ENCODE data around the gene ABCC4. TPM values are rescaled to one million over a fixed set of nuclear protein-coding genes. Genes with fewer than 3 reads are reported as not detected.

ABCC4 gene
- total RNA-seq, 6 experiments from 2014 or later: 24.7 to 28.4 (median 26.0) TPM

DNA sequence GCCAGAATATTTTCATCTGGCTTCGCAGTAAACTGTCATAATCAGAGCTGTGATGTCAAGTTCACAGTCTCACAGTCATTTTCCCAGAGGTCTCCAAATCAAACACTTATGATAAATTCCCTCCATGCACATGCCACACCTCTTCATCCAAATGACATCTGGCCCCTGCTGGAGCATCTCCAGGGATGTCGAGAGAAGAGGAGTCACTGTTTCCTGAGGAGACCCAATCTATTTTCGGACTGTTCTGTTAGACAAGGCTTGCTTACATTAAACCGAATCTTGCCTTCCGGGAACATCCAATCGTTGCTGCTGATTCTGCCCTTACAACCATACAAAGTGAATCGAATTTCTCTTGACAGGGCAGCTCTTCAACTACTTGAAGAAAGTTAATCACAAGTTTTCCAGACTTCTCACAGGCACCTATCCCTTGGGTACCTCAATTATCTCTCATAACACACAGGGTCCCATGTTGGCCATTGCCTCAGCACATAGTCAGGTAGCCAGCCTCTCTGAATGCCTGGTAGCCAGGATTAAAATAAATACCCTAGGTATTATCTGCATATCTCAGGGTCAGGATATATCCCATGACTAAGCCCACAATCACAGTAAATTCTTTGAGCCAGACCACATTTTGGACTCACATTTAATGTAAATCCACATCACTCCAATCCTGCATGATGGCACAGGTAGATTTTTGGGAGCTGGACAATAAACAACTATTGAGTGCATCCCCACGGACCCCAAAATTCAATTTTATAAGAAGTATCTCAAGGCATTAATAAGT lies 182.5 kb downstream of the ABCC4 start:
- H3K27ac Mint-ChIP-seq: peak overlapping the region; percentile 11; the same call in 1 of the 2 replicates
- H3K36me3 Mint-ChIP-seq (ENCODE audit: low read depth): peaks cover 35% of the 10 kb centered on the region
- peaks cover 74% of the 10 kb centered on the region for H3K4me1 Mint-ChIP-seq (ENCODE audit: low read depth)
- H3K9me3 Mint-ChIP-seq: no peaks in the 10 kb centered on the region
- TF ChIP-seq, protein P1, sequence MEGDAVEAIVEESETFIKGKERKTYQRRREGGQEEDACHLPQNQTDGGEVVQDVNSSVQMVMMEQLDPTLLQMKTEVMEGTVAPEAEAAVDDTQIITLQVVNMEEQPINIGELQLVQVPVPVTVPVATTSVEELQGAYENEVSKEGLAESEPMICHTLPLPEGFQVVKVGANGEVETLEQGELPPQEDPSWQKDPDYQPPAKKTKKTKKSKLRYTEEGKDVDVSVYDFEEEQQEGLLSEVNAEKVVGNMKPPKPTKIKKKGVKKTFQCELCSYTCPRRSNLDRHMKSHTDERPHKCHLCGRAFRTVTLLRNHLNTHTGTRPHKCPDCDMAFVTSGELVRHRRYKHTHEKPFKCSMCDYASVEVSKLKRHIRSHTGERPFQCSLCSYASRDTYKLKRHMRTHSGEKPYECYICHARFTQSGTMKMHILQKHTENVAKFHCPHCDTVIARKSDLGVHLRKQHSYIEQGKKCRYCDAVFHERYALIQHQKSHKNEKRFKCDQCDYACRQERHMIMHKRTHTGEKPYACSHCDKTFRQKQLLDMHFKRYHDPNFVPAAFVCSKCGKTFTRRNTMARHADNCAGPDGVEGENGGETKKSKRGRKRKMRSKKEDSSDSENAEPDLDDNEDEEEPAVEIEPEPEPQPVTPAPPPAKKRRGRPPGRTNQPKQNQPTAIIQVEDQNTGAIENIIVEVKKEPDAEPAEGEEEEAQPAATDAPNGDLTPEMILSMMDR (IDR thresholded peaks at IDR 0.05): no peak
- H3K27me3 Mint-ChIP-seq (ENCODE audit: insufficient read depth): no peaks in the 10 kb centered on the region; the same call in 1 of the 2 replicates
- H3K4me3 Mint-ChIP-seq: 0 out of 2 replicates have a peak overlapping the region, but pooled peaks have one; percentile 8
- DNase-seq: no peak

- H3K27ac Mint-ChIP-seq: no peak overlapping the region
- no peaks in the 10 kb centered on the region; the same call in 1 of the 2 replicates for H3K27me3 Mint-ChIP-seq (ENCODE audit: insufficient read depth)
- H3K4me3 Mint-ChIP-seq: no peak overlapping the region
- TF ChIP-seq, protein P1 (IDR thresholded peaks at IDR 0.05): no peak
- H3K9me3 Mint-ChIP-seq: no peaks in the 10 kb centered on the region
- DNase-seq: no peak
- H3K4me1 Mint-ChIP-seq (ENCODE audit: low read depth): peaks cover 72% of the 10 kb centered on the region
- H3K36me3 Mint-ChIP-seq (ENCODE audit: low read depth): peaks cover 27% of the 10 kb centered on the region
Observed at GRCh38 chr13:95117092-95117491, 184.2 kb downstream of the ABCC4 start.

GRCh38 chr13:95115525-95115924 lies 185.7 kb downstream of the ABCC4 start:
- no peaks in the 10 kb centered on the region for H3K9me3 Mint-ChIP-seq
- no peak overlapping the region for H3K4me3 Mint-ChIP-seq
- DNase-seq: no peak
- no peak overlapping the region for H3K27ac Mint-ChIP-seq
- H3K36me3 Mint-ChIP-seq (ENCODE audit: low read depth): peaks cover 34% of the 10 kb centered on the region
- TF ChIP-seq, protein P1 (IDR thresholded peaks at IDR 0.05): no peak
- H3K27me3 Mint-ChIP-seq (ENCODE audit: insufficient read depth): no peaks in the 10 kb centered on the region; the same call in 1 of the 2 replicates
- H3K4me1 Mint-ChIP-seq (ENCODE audit: low read depth): peaks cover 56% of the 10 kb centered on the region

DNA sequence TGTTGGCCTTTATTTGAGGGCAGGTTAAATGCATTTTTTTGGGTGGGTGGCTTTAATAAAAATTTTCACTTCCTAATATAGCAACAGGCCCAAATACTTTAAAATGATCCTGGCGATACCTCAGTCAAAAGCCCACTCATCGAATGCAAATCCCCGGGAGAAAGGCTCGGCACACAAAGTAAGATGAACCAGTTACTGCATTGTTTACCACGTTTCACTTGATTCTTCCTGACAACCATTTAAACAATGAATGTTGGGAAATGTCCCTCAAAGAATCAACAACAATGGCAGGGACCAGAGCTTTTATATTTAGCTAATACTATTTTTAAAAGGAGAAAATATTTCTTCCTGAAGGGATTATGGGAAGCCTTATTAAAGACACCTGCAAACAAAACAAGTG lies 187.7 kb downstream of the ABCC4 start:
- peaks cover 38% of the 10 kb centered on the region for H3K4me1 Mint-ChIP-seq (ENCODE audit: low read depth)
- no peak overlapping the region for H3K4me3 Mint-ChIP-seq
- TF ChIP-seq, protein P1 (IDR thresholded peaks at IDR 0.05): no peak
- no peak overlapping the region for H3K27ac Mint-ChIP-seq
- 0 out of 2 replicates have a peak, but pooled peaks cover 3% of the 10 kb centered on the region for H3K9me3 Mint-ChIP-seq
- no peak for DNase-seq
- H3K27me3 Mint-ChIP-seq (ENCODE audit: insufficient read depth): peaks cover 2% of the 10 kb centered on the region
- H3K36me3 Mint-ChIP-seq (ENCODE audit: low read depth): peaks cover 35% of the 10 kb centered on the region

DNA sequence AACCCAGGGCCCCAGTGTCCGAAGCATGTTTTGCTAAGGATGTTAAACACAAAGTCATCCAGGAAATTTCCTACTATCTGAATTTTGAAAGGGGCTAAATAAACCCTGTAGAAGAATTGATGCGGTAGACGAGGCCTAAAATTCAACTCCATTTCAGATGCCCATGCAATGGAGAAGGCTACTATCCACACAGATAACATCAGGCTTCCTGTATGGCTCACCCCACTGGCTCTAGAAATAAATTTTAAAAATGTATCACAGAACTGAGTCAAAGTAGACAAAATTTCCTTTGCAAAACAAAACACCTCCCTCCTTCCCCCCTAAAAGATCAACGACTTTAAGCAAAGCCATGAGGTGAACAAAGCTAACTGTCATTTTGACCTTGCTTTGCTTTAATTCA lies 188.4 kb downstream of the ABCC4 start:
- Mint-ChIP-seq H3K27me3 (ENCODE audit: insufficient read depth) (peaks cover 2% of the 10 kb centered on the region), H3K9me3 (0 out of 2 replicates have a peak, but pooled peaks cover 4% of the 10 kb centered on the region), H3K4me1 (ENCODE audit: low read depth) (peaks cover 31% of the 10 kb centered on the region), H3K4me3 (no peak overlapping the region), H3K36me3 (ENCODE audit: low read depth) (peaks cover 36% of the 10 kb centered on the region), H3K27ac (peak overlapping the region; percentile 42)
- no peak for DNase-seq
- TF ChIP-seq, protein P1 (IDR thresholded peaks at IDR 0.05): no peak

All from HFFc6 (cell line).